Measurements from ENCODE around the gene FAM181B.

- TF ChIP-seq, protein P1, sequence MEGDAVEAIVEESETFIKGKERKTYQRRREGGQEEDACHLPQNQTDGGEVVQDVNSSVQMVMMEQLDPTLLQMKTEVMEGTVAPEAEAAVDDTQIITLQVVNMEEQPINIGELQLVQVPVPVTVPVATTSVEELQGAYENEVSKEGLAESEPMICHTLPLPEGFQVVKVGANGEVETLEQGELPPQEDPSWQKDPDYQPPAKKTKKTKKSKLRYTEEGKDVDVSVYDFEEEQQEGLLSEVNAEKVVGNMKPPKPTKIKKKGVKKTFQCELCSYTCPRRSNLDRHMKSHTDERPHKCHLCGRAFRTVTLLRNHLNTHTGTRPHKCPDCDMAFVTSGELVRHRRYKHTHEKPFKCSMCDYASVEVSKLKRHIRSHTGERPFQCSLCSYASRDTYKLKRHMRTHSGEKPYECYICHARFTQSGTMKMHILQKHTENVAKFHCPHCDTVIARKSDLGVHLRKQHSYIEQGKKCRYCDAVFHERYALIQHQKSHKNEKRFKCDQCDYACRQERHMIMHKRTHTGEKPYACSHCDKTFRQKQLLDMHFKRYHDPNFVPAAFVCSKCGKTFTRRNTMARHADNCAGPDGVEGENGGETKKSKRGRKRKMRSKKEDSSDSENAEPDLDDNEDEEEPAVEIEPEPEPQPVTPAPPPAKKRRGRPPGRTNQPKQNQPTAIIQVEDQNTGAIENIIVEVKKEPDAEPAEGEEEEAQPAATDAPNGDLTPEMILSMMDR (IDR thresholded peaks at IDR 0.05) = no peak; the same call in 1 of the 2 replicates
- TF ChIP-seq POLR2AphosphoS5 (IDR thresholded peaks at IDR 0.05; ENCODE audit: low read depth, low read length) (no peak), REST (IDR thresholded peaks at IDR 0.05; ENCODE audit: insufficient read depth in 1 of 2, low read depth in 2 of 2, low read length in 1 of 2) (no peak), TCF7L2 (IDR thresholded peaks at IDR 0.05; ENCODE audit: low read depth, low read length) (no peak)
These were observed 30.4 kb downstream of the FAM181B start for GRCh38 chr11:82703226-82703625.

Measured in Panc1 (cell line).